NCI-H1048 (cell line): ENCODE measurements around the gene BOK.

Experiments used
- DNase-seq: peaks from one replicate; lab custom pipeline; 2025; lab: John Stamatoyannopoulos, UW

BOK gene

DNA sequence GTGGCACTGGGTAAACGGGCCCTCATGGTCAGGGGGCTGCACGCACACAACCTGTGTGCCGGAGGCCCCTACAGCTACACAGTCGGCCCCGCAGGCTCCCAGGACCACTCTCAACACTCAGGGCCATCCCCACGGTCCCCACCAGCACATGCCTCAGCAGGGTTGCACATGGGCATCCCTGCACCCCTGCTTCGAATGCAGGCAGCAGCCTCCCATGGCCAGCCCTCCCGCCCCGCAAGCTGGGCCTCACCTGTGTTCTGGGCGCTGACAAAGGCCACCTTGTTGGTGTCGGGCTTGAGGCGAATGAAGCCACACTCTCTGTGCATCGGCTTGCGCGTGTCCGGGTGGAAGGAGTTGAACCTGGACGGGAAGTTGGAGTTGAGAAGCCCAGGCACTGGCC is 44.2 kb downstream of the BOK start:
- no peak for DNase-seq

DNA sequence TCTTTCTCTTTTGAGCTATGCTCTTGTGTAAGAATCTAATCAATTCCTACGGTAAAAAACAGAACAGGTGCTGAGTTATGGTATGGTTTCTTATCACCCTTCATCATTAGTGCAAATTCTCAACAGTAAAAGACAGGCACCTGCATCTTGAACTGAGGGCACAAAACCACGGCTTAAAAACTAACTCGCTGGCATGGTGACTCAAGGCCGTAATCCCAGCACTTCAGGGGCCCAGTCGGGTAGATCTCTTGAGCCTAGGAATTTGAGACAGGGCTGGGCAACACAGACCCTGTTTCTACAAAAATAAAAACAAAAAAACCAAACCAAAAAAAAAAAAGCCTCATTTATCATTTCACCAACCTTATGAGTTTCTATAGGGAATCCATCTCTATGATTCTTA is 45.1 kb downstream of the BOK start:
- DNase-seq, result no peak

DNA sequence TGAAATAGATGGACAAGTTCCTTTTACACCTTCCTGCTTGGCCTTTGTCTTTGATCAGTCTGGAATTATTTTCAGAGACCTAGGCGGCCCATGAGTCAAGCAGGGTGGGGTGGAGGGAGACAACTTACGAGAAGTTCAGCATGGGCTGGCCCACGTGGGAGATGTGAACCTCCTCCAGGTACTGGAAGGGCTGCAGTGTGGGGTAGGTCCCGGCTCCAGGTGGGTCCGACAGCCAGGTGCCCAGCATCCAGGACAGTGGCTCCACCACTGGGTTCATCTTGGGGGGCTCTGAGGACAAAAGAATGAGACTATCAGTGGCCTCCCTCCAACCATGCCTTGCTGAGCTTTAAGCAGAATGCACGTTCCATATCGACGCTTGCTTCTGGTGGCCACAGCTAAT is 47.6 kb downstream of the BOK start:
- no peak for DNase-seq

DNA sequence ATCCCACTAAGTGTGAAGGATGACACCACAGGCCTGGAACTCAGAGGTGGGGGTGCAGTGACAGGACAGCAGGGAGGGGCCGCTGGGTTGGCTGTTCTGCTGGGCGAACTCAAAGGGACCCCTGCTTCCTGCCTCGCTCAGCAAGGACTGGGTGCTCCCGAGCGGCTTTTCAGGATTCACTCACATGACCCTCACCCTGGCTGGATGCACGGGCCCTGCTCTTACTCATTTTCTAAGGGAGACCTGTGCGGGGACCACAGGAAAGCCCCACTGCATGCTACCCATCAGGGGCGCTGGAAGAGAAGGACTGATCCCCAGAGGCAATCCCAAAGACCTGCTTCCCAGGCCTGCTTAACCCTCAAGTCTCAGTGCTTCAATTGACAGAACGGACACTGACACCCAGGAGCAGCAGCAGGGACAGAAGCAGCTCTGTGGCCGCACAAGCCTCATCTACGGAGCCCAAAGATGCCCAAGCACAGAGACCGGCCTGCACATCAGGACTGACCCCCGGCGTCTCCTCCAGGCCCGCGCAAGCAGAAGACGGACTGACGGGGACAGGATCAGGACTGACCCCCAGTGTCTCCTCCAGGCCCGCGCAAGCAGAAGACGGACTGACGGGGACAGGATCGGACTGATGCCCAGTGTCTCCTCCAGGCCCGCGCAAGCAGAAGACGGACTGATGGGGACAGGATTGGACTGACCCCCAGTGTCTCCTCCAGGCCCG is 48.8 kb downstream of the BOK start:
- no peak for DNase-seq

DNA sequence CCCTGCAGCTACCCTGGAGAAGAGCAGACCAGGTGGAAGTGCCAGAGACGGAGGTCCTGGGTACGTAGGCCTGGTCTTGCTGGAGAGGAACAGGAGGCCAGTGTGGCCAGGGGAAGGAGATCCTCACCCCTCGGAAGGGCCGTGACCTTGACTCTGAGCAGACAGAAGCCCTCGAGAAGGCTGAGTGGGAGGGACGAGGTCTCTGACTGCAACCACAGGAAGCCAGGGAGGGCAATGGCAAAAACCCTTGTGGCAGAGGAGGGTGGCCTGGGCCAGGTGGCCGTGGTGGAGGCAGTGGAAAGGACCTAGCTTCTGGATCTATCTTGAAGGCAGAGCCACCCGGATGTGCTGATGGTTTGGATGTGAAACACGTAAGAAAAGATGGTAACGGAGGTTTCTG is 50.3 kb downstream of the BOK start:
- DNase-seq, result no peak

DNA sequence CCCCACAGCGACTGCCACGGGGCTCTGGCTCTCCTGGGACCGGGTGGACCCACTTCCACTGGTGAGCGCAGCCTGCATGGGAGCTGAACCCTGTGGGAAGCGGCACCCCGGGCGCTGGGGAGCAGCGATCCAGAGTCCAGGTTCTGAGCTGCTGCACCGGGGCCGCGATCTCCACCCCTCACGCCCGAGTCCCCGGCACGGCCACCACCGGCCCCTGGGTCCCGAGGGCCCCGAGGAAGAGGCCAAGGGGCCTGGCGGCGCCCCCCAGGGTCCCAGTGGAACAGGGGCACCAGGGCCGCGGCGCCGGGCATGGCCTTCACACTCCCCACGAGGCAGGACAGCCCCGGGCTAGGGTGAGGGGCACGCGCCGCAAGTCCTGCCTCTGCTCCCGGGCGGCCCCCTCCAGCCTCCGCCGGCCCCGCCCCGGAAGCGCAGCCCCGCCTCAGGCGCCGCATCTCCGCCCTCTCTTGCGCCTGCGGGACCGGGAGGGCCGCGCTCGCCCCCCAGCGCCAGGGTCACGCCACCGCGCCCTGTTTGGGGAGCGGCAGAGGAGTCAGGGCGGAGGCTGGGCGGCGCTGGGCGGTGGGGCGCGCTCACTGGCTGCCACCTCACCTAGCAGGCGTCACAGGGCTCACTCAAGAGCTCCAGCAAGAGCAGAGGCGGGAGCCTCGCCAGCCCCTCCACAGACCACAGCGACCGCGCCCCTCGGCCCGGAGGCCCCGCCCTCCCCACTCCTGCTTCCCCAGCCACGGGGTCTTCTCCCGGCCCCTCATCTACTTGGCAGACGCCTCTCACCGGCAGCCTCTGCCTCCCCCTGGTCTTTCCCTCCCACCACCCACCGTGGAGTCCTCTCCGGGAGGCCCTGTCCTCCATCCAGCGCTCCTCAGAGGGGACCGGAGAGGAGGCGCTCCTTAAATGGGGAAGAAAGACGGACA is 51.6 kb downstream of the BOK start:
- DNase-seq, result no peak

DNA sequence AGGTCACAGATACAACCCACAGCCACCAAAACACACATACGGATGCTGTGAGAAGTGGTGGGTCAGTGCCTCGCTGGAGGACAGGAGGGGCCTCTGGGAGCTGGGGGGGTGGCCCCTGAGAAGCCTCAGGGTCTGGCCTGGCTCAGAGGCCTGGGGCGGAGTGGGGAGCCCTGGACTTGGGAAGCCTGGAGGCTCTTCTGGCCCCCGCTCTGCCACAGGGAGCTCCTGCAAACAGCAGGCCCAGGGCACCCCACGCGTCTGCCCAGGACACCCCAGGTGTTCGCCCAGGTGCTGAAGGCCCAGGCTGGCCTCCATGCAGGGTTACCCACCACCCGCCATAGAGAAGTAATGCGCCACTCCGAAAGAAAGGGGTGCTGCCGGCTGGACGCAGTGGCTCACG is 52.5 kb downstream of the BOK start:
- no peak for DNase-seq

DNA sequence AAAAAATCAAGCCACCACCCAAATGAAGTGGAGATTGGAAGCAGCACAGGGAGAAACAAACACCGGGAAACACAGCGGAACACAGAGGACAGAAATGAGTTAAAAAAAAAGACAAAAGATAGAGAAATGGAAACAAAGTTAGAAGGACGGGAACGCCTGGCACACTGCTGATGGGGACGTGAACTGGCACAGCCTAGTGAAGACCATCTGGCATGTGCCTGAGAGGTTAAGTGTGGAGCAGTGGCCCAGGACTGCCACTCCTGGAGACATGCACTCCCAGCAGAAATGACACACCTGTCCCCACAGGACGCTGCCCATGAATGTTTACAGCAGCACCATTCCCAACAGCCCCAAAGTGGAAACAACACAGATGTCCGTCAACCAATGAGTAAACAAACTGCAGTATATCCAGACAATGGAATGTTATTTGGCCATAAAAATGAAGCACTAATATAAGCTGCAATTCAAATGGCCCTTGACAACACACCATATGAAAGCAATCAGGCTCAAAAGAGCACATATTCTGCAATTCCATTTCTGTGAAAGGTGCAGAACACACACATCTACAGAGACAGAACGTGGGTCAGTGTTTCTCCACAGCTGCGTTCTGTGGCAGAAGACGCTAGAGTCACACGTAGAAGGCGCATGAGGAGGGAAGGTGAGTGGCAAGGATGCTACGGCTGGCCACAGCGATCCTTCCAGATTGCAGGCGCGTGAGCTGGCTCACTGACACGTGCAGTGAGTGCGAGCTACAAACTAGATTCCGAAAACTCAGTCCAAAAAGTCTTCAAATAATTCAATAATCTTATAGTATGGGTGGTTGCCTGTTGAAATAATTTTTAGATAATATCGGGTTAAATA is 53.8 kb downstream of the BOK start:
- DNase-seq, result no peak

DNA sequence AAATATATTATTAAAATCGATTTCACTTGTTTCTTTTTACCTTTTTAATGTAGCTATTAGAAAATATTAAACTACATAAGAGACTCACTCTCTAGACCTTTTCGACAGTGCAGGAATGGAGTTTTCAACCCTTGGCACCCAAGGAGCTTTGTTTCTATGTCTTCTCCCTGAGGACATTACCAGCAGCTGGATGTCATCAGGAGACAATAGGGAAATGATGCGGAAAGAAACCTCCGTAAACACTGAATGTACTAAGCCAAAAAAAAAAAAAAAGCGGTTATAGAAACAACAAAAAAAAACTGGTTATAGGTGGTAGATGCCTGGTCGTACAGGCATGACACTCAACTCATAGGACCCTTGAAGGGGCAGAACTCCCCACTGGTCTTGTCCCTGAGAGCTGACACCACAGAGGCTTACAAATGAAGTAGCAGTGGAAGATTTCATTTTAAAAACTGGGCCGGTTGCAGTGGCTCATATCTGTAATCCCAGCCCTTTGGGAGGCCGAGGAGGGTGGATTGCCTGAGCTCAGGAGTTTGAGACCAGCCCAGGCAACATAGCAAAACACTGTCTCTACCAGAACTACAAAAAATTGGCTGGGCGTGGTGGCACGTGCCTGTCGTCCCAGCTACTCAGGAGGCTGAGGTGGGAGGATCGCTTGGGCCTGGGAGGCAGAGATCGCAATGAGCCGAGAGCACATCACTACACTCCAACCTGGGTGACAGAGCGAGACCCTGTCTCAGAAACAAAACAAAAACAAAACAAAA is 54.7 kb downstream of the BOK start:
- no peak for DNase-seq

DNA sequence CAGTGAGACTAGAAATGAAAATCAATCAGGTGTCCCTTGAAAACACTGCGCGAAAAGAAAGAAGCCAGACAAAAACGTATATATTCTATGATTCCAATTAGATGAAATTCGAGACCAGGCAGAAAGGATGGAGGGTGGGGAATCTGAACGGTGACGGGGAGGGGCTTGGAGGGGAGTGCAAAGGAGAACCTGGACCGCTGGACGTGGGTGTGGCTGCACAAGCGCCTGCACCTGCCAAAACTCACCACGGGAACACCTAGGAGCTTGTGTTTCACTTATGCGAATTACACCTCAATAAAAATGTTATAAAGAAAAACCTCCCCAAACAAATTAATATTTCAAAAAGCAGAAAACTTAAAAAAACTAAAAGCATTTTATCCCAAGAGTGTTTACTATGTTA is 56.5 kb downstream of the BOK start:
- DNase-seq, result no peak

DNA sequence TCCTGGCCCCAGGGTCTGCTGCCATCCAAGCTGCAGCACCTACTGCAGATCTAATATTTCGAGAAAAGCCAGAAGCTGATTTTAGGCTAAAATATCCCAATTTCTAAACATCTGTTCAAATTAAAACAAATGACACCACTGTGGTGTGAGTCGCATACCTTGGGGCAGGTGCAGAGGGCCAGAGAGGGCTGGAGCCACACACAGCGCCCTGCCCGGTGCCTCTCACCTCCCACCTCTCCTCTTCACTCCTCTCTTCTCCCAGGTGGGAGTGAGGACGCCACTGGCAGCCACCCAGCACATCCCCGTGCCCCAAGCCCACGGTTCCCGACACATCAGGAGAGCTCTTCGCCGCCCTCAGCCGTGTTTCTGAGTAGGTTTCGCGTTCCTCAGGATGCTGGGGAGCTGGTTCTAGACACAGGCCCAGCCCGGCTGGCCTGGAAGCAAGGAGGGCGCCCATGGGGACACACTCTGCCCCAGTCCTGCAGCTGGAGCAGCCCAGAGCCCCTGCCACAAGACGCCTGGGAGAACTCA is 57.0 kb downstream of the BOK start:
- no peak for DNase-seq

DNA sequence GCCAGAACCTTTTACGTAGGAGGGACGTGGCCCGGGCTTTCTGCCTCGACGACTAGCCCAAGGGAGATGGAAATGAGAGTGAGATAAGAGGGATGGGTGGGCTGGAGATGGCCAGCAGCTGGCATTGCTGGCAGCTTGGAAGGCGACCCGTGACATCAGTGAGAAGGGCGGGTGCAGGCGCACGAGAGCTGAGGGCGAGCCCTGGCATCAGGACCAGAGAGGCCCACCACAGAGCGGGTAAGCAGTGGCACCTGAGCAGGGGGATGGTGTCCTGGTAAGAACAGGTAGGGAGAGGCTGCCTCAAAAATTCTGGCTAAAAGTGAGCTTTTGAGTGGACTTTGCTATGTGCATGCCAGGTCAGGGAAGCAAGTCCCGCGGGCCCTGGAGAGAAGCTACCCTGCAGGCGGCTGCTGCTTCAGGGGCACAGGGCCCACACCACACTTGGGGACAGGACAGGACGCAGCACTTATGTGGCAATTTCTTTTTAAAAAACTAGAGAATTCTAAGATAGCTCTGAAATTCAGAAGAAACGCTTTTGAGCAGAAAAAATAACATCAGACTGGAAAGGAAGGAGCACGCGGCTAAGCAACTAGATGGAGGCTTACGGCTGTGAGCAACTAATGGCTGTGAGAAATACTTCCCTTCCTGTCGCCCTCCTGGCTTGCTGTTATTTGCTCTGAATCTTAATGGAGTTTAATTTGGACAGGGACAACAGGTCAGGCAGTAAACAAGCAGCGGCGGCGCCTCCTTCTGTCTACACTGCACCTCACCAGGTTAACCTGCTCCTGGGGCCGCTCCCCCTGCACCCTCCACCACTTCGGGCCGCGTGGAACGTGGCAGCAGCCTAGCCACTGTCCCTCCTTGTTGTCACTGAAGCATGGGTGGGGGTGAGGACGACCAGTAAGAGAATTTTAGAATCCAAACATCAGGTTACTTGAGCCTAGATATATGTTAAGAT is 57.9 kb downstream of the BOK start:
- DNase-seq, result no peak

DNA sequence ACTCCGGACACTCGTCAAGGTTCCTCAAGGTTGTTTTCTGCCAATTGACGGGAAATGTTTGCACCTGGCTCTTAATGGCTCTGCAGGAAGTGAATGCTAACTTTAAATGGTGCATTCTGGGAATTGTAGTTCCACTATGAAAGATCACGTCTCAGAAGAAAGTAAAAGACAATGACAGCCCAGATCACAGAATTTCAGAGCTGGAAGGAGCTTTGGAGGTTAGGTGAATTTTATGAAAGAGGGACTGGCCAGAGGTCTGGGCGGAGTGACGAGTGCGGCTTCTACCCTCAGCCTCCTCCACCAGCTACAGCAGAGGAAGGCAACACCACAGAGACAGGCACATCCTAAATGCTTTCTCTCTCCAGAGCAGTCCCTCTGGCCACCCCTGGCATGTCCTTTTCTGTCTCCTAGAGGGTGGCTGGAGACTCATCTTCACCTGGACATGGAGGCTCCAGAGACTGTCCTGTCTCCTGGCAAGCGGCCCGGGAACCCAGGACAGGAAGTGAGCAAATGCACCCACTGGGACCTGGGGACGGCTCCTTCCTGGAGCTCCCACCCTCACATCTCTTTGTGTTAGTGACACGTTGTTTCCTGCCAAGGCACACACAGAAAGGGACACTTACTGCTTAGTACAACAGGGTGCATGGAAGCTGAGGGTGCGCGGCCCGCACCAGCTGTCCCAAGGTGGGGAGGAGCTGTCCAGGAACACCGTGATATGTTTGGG is 59.0 kb downstream of the BOK start:
- no peak for DNase-seq

DNA sequence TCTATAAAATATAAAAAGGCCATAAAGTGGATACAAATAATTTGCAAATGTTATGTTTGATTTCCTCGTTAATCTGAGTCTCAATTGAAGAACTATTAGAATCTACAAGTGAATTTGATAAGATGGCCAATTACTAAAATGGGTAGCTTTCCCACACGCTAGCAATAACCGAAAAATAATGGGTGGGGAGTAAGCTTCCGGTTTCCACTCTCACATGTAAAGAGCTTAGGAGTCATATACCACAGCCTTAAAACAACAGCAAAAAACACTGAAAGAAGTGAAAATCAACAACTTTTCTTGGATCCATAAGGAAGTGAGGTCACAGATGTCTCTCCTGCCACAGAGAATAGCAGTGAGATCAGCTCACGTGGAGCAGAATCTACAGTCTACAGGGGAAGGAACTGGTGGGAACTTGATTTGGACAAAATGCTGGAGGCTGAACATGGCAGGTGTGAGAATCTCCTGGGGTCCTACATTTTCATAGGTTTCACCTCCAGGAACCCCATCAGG is 59.8 kb downstream of the BOK start:
- DNase-seq, result no peak

DNA sequence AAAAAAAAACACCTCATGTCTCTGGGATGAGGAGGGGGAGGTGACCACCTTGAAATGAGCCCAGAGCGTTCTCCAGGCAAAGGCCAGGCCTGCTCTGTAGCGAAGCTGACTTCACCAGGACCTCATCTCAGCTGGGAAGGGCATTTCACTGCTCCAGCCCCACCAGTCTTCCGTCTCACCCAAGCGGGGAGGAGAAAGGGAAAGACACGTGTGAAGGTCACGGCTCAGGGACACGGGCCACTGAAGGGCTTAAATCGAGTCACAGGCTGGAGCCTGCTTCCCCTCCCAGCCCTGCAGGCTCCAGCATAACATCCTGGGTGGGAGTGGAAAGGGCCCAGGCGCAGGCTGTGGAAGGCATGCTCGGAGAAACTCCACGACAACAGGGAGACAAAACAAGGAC is 60.3 kb downstream of the BOK start:
- no peak for DNase-seq

DNA sequence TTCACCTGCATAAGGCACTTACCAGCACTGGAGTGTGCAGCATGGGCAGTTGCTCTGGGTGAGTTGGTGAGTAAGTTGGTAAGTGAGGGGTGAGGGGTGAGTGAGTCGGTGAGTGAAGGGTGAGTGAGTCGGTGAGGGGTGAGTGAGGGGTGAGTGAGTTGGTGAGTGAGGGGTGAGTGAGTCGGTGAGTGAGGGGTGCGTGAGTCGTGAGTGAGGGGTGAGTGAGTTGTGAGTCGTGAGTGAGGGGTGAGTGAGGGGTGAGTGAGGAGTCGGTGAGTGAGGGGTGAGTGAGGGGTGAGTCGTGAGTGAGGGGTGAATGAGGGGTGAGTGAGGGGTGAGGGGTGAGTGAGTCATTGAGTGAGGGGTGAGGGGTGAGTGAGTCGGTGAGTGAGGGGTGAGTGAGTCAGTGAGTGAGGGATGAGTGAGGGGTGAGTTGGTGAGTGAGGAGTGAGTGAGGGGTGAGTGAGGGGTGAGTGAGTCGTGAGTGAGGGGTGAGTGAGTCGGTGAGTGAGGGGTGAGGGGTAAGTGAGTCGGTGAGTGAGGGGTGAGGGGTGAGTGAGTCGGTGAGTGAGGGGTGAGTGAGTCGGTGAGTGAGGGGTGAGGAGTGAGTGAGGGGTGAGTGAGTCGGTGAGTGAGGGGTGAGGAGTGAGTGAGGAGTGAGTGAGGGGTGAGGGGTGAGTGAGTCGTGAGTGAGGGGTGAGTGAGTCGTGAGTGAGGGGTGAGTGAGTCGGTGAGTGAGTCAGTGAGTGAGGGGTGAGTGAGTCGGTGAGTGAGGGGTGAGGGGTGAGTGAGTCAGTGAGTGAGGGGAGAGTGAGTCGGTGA is 61.3 kb downstream of the BOK start:
- DNase-seq, result no peak

DNA sequence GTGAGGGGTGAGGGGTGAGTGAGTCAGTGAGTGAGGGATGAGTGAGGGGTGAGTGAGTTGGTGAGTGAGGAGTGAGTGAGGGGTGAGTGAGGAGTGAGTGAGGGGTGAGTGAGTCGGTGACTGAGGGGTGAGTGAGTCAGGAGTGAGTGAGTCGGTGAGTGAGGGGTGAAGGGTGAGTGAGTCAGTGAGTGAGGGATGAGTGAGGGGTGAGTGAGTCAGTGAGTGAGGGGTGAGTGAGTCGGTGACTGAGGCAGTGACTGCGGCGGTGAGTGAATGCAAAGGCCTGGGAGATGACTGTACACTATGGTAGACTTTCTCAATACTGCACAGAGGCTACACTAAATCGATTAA is 61.8 kb downstream of the BOK start:
- no peak for DNase-seq
